KG1 (cell line): Measurements from ENCODE around the gene SPOUT1.
A peak's percentile ranks its signal among the peaks of the same experiment; 100 is the strongest.
"Not testable (repeated sequence)": the region's sequence is repeated elsewhere in the genome, so short reads cannot be mapped to it uniquely, and the experiment has no call there.

Experiments used
- DNase-seq: peaks from one replicate; lab custom pipeline; 2025; lab: John Stamatoyannopoulos, UW

The SPOUT1 gene

GRCh38 chr9:128829477-128830251 lies at the start of gene SPOUT1:
Gene SPOUT1 (minus strand): TSS chr9:128829794. CDS start chr9:128829780, 14 bp downstream.
- DNase-seq, result peak; percentile 97

GRCh38 chr9:128877852-128878251 lies 48.3 kb upstream of the SPOUT1 start:
- no peak for DNase-seq

- not testable (repeated sequence) for DNase-seq
These were observed 41.3 kb upstream of the SPOUT1 start for GRCh38 chr9:128870941-128871265.

- no peak for DNase-seq
These were observed 40.7 kb upstream of the SPOUT1 start for GRCh38 chr9:128870128-128870940.

GRCh38 chr9:128863647-128864046 lies 34.1 kb upstream of the SPOUT1 start:
- peak; percentile 75 for DNase-seq

- DNase-seq, result no peak
These were observed 32.8 kb upstream of the SPOUT1 start for GRCh38 chr9:128862401-128862851.

- no peak for DNase-seq
These were observed 31.9 kb upstream of the SPOUT1 start for GRCh38 chr9:128861501-128861900.

- DNase-seq, result no peak
These were observed 31.3 kb upstream of the SPOUT1 start for GRCh38 chr9:128860937-128861336.

GRCh38 chr9:128858476-128858875 lies 28.9 kb upstream of the SPOUT1 start:
- DNase-seq, result not testable (repeated sequence)

GRCh38 chr9:128854454-128854853 lies 24.9 kb upstream of the SPOUT1 start:
- not testable (repeated sequence) for DNase-seq

- DNase-seq, result not testable (repeated sequence)
These were observed 23.1 kb upstream of the SPOUT1 start for GRCh38 chr9:128852646-128853045.

GRCh38 chr9:128851779-128852600 lies 22.4 kb upstream of the SPOUT1 start:
- DNase-seq, result peak; percentile 10

- DNase-seq, result not testable (repeated sequence)
These were observed 21.4 kb upstream of the SPOUT1 start for GRCh38 chr9:128851024-128851423.

GRCh38 chr9:128847803-128848202 lies 18.2 kb upstream of the SPOUT1 start:
- no peak for DNase-seq

GRCh38 chr9:128846680-128847030 lies 17.1 kb upstream of the SPOUT1 start:
- DNase-seq, result no peak

- DNase-seq, result no peak
These were observed 15.8 kb upstream of the SPOUT1 start for GRCh38 chr9:128845186-128845931.

GRCh38 chr9:128843171-128843570 lies 13.6 kb upstream of the SPOUT1 start:
- DNase-seq, result not testable (repeated sequence)

- DNase-seq, result no peak
These were observed 12.3 kb upstream of the SPOUT1 start for GRCh38 chr9:128841694-128842492.

GRCh38 chr9:128840524-128840923 lies 10.9 kb upstream of the SPOUT1 start:
- DNase-seq, result no peak

GRCh38 chr9:128838338-128838737 lies 8.7 kb upstream of the SPOUT1 start:
- DNase-seq, result no peak
